HepG2 (cell line): ENCODE results near the gene MRPL38. TPM values are rescaled to one million over a fixed set of nuclear protein-coding genes. Genes with fewer than 3 reads are reported as not detected.

ENCODE experiments used
- ARID4A ChIP-seq: sonication (generic); formaldehyde crosslinking; IDR thresholded peaks from 2 replicates; pipeline ENCODE4 v1.5.0; 2020; ENCODE audit warnings: mild to moderate bottlenecking, missing genetic modification reagents, borderline replicate concordance
- CBX1 ChIP-seq: IDR thresholded peaks from one replicate; pipeline ENCODE4 v1.6.1; 2016; ENCODE audit warnings: antibody characterized with exemption, low read depth
- DBP ChIP-seq: sonication (generic); formaldehyde crosslinking; IDR thresholded peaks from 2 replicates; pipeline ENCODE4 v1.4.0; 2020; ENCODE audit warnings: missing genetic modification reagents; ENCODE audit errors: not compliant biosample characterization
- ESRRA ChIP-seq: sonication (generic); formaldehyde crosslinking; IDR thresholded peaks from 2 replicates; pipeline ENCODE4 v1.5.1; 2020; ENCODE audit warnings: mild to moderate bottlenecking, low read depth, missing genetic modification reagents
- FOSL2 ChIP-seq: sonication (generic); formaldehyde crosslinking; IDR thresholded peaks from 2 replicates; pipeline ENCODE4 v1.4.0; 2020; ENCODE audit warnings: missing genetic modification reagents
- HDAC1 ChIP-seq: sonication (generic); formaldehyde crosslinking; IDR thresholded peaks from 2 replicates; pipeline ENCODE4 v1.5.1; 2020; ENCODE audit warnings: mild to moderate bottlenecking, missing genetic modification reagents
- ISX ChIP-seq: sonication (generic); formaldehyde crosslinking; conservative IDR thresholded peaks from 2 replicates; pipeline ENCODE4 v1.5.0; 2020; ENCODE audit warnings: missing genetic modification reagents
- KMT2B ChIP-seq: IDR thresholded peaks from 2 replicates; pipeline ENCODE4 v1.6.1; 2016; ENCODE audit warnings: missing genetic modification reagents, missing compliant biosample characterization
- MNT ChIP-seq: fragments of 450-650 bp; IDR thresholded peaks from 2 replicates; pipeline ENCODE4 v1.6.1; 2016
- MXI1 ChIP-seq: IDR thresholded peaks from 3 replicates; pipeline ENCODE4 v1.6.1; 2012; ENCODE audit warnings: low read depth, low read length, inconsistent platforms, borderline replicate concordance
- SMYD3 ChIP-seq: sonication (generic); formaldehyde crosslinking; IDR thresholded peaks from 2 replicates; pipeline ENCODE4 v1.8.1; 2023; ENCODE audit warnings: mild to moderate bottlenecking, missing genetic modification reagents
- SNAPC2 ChIP-seq: sonication (generic); formaldehyde crosslinking; IDR thresholded peaks from 2 replicates; pipeline ENCODE4 v1.8.1; 2022; ENCODE audit warnings: mild to moderate bottlenecking, missing genetic modification reagents
- SP140L ChIP-seq: sonication (generic); formaldehyde crosslinking; IDR thresholded peaks from 2 replicates; pipeline ENCODE4 v1.4.0; 2020; ENCODE audit warnings: missing genetic modification reagents, borderline replicate concordance
- TBX3 ChIP-seq: fragments of 450-650 bp; IDR thresholded peaks from 2 replicates; pipeline ENCODE4 v1.6.1; 2017; ENCODE audit warnings: antibody characterized with exemption, mild to moderate bottlenecking, inconsistent platforms, borderline replicate concordance
- ZBTB34 ChIP-seq: sonication (generic); formaldehyde crosslinking; IDR thresholded peaks from 2 replicates; pipeline ENCODE4 v1.8.0; 2022; ENCODE audit warnings: mild to moderate bottlenecking, missing genetic modification reagents
- ZNF572 ChIP-seq: sonication (generic); formaldehyde crosslinking; IDR thresholded peaks from 2 replicates; pipeline ENCODE4 v1.5.1; 2020; ENCODE audit warnings: mild to moderate bottlenecking, missing genetic modification reagents
- ZNF816 ChIP-seq: sonication (generic); formaldehyde crosslinking; IDR thresholded peaks from 2 replicates; pipeline ENCODE4 v1.8.0; 2022; ENCODE audit warnings: missing genetic modification reagents, mild to moderate bottlenecking, borderline replicate concordance
- polyA plus RNA-seq, 8 experiments: library from polyadenylated mRNA; depleted of rRNA in 3 of 8; stranded (reverse) in 7 of 8; unstranded in 1 of 8; fragments of >200 nt; fragmentation: Illumina TruSeq in 4 of 8; extraction: Trizol in 4 of 8; gene quantifications; 2 replicates each; pipeline versions ENCODE4 v1.2.1 to v1.2.3, GENCODE V29; 2011 to 2016; ENCODE audit warnings: low read depth in 4 of 8, missing spikeins in 1 of 8, mixed read lengths in 1 of 8; ENCODE audit not compliant: insufficient read depth in 1 of 8
- total RNA-seq, 5 experiments: library from RNA; depleted of rRNA; stranded (reverse); fragments of >200 nt; fragmentation: Illumina TruSeq; extraction: Trizol; gene quantifications; 2 replicates each; pipeline ENCODE4 v1.2.3, GENCODE V29; 2016; ENCODE audit warnings: low read depth in 1 of 5
- TF ChIP-seq, protein P1 (sequence below): sonication (generic); formaldehyde crosslinking; IDR thresholded peaks from 2 replicates; pipeline ENCODE4 v1.5.0; 2020; ENCODE audit warnings: missing genetic modification reagents
- TF ChIP-seq, protein P2 (sequence below): sonication (generic); formaldehyde crosslinking; conservative IDR thresholded peaks from 2 replicates; pipeline ENCODE4 v1.8.0; 2022; ENCODE audit warnings: mild to moderate bottlenecking, moderate library complexity, missing genetic modification reagents

Gene MRPL38
- total and polyA plus RNA-seq, 2 of the 13 experiments (the other 11 are each of a cell fraction or from before 2014, with no cell fraction given) = 83.7 to 125 TPM

- TF ChIP-seq ZNF572 (CRISPR knock-in tag) (no peak), ISX (CRISPR knock-in tag) (no peak), FOSL2 (CRISPR knock-in tag) (no peak), ARID4A (no peak), ESRRA (CRISPR knock-in tag) (no peak), SMYD3 (0 out of 2 replicates have a peak, but pooled peaks have one; percentile 2), MNT (no peak), CBX1 (no peak), HDAC1 (no peak), ZNF816 (no peak; the same call in 1 of the 2 replicates), MXI1 (no peak), DBP (no peak), TBX3 (no peak), KMT2B (CRISPR knock-in tag) (no peak), SNAPC2 (CRISPR knock-in tag) (0 out of 2 replicates have a peak, but pooled peaks have one; percentile 6), ZBTB34 (CRISPR knock-in tag) (0 out of 2 replicates have a peak, but pooled peaks have one; percentile 11), SP140L (CRISPR knock-in tag) (no peak)
- TF ChIP-seq, protein P1, sequence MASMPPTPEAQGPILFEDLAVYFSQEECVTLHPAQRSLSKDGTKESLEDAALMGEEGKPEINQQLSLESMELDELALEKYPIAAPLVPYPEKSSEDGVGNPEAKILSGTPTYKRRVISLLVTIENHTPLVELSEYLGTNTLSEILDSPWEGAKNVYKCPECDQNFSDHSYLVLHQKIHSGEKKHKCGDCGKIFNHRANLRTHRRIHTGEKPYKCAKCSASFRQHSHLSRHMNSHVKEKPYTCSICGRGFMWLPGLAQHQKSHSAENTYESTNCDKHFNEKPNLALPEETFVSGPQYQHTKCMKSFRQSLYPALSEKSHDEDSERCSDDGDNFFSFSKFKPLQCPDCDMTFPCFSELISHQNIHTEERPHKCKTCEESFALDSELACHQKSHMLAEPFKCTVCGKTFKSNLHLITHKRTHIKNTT = no peak
- TF ChIP-seq, protein P2, sequence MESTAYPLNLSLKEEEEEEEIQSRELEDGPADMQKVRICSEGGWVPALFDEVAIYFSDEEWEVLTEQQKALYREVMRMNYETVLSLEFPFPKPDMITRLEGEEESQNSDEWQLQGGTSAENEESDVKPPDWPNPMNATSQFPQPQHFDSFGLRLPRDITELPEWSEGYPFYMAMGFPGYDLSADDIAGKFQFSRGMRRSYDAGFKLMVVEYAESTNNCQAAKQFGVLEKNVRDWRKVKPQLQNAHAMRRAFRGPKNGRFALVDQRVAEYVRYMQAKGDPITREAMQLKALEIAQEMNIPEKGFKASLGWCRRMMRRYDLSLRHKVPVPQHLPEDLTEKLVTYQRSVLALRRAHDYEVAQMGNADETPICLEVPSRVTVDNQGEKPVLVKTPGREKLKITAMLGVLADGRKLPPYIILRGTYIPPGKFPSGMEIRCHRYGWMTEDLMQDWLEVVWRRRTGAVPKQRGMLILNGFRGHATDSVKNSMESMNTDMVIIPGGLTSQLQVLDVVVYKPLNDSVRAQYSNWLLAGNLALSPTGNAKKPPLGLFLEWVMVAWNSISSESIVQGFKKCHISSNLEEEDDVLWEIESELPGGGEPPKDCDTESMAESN (CRISPR knock-in tag) = no peak
These were observed 36.7 kb upstream of the MRPL38 start (continued) for GRCh38 chr17:75941442-75941819.
